Hepatic stellate cell (primary cell): ENCODE data around the gene KNTC1.
"Not testable (repeated sequence)": the region's sequence is repeated elsewhere in the genome, so short reads cannot be mapped to it uniquely, and the experiment has no call there.

Source experiments
- DNase-seq: peaks from one replicate; pipeline ENCODE4 v3.0.0; 2011; ENCODE audit warnings: low spot score

Gene KNTC1, protein sequence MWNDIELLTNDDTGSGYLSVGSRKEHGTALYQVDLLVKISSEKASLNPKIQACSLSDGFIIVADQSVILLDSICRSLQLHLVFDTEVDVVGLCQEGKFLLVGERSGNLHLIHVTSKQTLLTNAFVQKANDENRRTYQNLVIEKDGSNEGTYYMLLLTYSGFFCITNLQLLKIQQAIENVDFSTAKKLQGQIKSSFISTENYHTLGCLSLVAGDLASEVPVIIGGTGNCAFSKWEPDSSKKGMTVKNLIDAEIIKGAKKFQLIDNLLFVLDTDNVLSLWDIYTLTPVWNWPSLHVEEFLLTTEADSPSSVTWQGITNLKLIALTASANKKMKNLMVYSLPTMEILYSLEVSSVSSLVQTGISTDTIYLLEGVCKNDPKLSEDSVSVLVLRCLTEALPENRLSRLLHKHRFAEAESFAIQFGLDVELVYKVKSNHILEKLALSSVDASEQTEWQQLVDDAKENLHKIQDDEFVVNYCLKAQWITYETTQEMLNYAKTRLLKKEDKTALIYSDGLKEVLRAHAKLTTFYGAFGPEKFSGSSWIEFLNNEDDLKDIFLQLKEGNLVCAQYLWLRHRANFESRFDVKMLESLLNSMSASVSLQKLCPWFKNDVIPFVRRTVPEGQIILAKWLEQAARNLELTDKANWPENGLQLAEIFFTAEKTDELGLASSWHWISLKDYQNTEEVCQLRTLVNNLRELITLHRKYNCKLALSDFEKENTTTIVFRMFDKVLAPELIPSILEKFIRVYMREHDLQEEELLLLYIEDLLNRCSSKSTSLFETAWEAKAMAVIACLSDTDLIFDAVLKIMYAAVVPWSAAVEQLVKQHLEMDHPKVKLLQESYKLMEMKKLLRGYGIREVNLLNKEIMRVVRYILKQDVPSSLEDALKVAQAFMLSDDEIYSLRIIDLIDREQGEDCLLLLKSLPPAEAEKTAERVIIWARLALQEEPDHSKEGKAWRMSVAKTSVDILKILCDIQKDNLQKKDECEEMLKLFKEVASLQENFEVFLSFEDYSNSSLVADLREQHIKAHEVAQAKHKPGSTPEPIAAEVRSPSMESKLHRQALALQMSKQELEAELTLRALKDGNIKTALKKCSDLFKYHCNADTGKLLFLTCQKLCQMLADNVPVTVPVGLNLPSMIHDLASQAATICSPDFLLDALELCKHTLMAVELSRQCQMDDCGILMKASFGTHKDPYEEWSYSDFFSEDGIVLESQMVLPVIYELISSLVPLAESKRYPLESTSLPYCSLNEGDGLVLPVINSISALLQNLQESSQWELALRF (N-terminal part only)

DNA sequence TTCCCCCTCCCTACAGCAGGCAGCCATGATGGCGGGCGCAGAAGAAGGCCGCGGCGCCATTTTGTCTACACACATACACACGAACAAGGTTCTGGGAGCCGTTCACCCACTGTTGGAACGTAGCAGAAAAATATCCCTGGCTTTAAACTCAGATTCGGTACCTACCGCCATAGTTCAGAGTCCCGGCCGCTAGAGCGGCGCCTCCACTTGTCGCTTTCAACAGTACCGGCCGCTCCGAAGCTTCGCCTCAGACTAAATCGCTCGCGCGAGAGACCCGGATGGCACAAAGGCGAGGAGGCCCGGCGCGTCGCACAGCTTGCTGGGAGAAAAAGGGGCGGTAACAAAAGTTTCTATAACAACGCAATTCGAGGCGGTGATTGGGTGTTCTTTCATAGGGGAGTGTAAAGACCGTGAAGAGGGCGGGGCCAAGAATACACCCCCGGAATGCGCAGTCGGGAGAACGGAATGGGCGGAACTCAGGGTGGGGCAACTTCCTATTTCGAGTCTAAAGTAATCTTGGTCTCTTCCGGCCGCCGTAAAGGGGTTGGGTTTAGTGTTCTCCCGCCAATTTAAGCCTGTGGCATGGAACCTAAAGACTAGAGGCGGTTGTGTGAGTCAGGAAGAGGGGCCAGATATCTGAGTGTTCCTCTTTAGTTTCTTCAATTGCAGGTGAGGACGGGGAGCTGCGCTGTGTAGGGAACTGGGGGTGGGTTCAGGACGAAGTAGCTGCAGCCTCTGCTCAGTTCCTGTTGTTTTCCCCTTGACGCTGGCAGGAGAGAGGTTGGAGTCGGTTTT lies at the start of gene KNTC1, which contains the start of gene RSRC2:
Gene KNTC1 (plus strand): TSS at position 567 of the 795 bp plus-strand sequence. CDS start 2,815 bp downstream, outside the sequence.
Gene RSRC2 (minus strand): TSS at position 254 of the 795 bp plus-strand sequence. CDS start 83 bp downstream, at position 171.
- DNase-seq = peak; percentile 93

DNA sequence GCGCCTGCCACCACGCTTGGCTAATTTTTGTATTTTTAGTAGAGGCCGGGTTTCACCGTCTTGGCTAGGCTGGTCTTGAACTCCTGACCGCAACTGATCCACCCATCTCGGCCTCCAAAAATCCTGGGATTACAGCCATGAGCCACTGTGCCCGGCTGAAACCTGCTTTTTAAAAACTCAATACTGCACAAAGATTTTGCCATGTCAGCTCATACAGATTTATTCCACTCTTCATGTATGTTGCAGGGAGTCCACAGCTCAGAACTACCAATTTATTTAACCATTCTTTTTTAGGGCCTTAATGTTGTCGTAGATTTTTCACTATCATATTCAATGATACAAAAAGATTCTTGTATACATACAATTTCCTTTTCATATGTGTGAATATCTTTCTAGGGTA lies 46.3 kb upstream of the KNTC1 start:
- DNase-seq = no peak

- no peak for DNase-seq
These were observed 45.2 kb upstream of the KNTC1 start for GRCh38 chr12:122481861-122482260.

DNA sequence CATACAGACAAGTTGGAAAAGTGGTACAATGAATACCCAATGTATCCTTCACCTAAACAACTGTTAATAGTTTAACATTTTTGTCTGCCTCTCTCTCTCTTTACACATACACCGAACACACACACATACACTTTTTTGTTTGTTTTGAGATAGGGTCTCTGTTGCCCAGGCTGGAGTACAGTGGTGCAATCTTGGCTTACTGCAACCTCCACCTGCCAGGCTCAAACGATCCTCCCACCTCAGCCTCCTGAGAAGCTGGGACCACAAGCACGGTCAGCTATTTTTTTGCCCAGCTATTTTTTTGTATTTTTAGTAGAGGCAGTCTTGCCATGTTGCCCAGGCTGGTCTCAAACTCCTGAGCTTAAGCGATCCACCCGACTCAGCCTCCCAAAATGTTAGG lies 43.1 kb upstream of the KNTC1 start:
- no peak for DNase-seq

DNA sequence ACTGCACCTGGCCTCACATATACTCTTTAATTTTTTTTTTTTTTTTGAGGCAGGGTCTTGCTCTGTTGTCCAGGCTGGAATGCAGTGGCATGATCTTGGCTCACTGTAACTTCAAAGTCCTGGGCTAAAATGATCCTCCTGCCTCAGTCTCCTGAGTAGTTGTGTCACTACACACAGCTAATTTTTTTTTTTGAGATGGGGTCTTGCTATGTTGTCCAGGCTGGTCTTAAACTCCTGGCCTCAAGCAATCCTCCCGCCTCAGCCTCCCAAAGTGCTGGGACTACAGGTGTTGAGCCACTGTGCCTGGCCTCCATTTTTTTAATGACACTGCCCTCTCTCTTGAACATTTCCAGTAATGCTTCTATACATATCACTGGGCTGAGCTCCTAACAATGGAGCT lies 42.7 kb upstream of the KNTC1 start:
- DNase-seq = not testable (repeated sequence)

GRCh38 chr12:122486360-122486759 lies 40.7 kb upstream of the KNTC1 start:
- DNase-seq = not testable (repeated sequence)

DNA sequence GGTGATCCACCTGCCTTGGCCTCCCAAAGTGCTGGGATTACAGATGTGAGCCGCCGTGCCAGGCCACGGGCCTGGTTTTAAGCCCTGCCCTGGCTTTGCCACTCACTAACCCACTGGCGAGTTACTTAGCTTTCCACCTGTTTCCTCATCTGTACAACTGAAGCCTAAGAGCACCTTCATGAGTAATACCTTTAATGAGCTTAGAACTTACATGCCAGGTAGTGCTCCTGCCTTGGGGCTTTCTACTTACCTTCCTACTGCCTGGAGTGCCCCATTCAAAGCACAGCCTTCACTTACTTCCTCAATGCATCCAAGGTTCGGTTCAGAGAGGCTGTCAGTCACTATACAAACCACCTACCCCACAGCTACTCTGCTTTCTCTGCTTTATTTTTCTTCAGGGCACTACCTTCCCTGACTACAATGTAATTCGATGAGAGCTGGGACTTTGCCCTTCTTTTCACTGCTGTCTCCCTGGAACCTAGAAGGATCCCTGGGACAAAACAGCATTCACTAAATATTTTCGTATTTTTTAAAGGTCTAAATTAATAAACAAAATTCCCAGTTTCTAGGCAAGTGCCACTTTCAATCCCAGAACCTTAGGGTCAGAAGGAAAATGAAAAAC lies 40.1 kb upstream of the KNTC1 start:
- no peak for DNase-seq

DNA sequence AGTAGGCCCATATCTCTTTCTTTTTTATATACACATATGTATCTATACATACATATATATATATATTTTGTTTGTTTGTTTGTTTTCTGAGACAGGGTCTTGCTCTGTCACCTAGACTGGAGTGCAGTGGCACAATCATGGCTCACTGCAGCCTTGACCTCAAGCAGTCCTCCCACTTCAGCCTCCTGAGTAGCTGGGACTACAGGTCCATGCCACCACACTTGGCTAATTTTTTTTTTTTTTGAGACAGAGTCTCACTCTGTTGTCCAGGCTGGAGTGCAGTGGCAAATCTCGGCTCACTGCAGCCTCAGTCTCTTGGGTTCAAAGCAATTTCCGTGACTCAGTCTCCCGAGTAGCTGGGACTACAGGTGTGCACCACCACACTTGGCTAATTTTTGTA lies 39.2 kb upstream of the KNTC1 start:
- not testable (repeated sequence) for DNase-seq

DNA sequence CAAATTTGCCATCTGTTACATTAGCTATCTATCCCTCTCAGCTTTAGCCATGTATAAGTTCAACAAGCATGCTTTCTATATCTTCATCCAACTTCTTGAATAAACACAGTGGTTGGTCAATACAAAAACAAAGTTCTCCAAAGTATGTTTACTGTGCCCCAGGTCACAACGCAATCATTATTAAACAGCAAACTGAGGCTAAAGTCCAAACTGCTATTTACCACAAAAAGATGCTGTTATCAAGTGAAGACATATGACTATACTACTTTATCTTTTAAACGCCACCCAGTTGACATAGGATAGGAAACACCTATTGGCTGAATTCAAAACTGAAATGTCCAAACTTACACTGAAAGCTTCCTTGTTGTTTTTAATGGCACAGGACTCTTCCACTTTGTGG lies 38.0 kb upstream of the KNTC1 start:
- no peak for DNase-seq

- peak; percentile 36 for DNase-seq
These were observed 35.1 kb upstream of the KNTC1 start for GRCh38 chr12:122491991-122492390.

- not testable (repeated sequence) for DNase-seq
These were observed 33.8 kb upstream of the KNTC1 start for GRCh38 chr12:122493222-122493621.

DNA sequence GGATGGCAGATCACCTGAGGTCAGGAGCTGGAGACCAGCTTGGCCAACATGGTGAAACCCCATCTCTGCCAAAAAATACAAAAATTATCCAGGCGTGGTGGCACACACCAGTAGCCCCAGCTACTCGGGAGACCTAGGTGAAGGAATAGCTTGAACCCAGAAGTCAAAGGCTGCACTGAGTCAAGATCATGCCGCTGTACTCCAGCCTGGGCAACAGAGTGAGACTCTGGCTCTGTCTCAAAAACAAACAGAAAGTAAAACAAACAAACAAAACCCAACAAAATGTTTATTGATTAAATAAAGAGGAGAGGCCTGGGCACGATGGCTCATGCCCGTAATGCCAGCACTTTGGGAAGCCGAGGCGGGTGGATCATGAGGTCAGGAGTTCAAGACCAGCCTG lies 31.8 kb upstream of the KNTC1 start:
- DNase-seq = no peak

DNA sequence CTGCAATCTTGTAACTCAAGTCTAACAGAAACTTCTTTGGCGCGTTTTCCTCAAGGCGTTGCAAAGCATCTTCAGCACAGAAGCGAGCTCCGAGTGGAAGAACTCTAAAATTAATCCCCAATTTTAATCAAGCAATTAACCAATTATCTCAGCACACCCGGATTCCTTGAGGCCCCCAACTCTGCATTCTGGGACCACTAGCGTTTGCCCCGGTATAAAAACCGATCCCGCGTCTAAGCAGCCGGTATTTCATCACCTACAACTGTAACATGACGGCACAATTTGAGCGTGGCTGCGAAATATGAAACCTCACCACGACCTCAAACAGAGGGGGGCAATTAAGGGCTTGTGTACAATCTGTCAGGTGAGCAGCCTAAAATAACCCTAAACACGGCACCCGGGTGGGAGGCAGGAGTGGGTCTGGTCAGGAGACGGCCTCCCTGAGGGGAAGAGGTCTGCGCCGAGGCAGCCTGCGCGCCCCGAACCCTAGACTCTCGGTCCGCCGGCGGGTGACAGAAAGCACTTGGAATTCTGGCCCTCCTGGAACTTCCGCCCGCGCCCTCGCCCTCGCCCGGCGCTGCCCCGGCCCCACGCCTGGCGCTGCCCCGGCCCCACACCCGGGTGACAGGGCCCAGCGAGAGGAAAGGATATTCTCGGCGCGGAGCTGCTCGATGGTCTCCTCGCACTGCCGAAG lies 26.9 kb upstream of the KNTC1 start:
- DNase-seq = peak; percentile 45

DNA sequence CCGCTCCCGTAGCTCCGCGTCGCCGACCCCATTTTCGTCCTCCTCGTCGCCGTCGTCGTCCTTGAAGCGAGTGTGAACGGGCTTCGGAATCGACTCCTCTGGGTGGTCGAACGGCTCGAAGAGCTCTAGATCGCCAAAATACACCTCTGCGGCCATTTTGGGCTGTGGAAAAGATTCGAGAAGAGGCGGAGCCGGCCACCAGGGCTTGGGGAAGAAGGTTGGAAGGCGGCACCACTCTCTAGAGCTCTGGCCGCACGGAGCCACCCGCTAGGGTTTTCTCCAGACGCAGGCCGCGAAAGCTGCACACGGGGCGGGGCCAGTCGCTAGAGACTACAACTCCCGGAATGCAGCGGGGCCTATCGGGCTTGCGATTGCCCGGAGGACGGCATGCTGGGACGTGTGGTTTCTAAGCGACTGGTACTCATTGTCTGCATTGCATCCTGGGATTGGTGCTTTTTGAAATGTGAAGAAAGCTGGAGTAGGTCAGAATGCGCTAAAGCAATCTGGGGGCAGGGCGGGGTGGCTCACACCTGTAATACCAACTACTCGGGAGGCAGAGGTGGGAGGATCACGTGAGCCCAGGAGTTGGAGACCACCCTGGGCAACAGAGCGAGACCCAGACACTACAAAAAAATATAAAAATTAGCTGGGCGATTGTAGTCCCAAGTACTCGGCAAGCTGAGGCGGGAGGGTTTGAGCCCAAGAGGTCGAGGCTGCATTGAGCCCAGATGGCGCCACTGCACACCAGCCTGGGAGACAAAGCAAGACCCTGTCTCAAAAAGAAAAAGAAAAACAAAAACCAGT lies 26.2 kb upstream of the KNTC1 start, which contains the start of gene ZCCHC8:
Gene ZCCHC8 (minus strand): TSS at position 248 of the 804 bp plus-strand sequence. CDS start 92 bp downstream, at position 156.
- DNase-seq = peak; percentile 92

GRCh38 chr12:122501489-122501989 lies 25.5 kb upstream of the KNTC1 start:
- peak; percentile 11 for DNase-seq

- DNase-seq = no peak
These were observed 23.8 kb upstream of the KNTC1 start for GRCh38 chr12:122503147-122503751.

DNA sequence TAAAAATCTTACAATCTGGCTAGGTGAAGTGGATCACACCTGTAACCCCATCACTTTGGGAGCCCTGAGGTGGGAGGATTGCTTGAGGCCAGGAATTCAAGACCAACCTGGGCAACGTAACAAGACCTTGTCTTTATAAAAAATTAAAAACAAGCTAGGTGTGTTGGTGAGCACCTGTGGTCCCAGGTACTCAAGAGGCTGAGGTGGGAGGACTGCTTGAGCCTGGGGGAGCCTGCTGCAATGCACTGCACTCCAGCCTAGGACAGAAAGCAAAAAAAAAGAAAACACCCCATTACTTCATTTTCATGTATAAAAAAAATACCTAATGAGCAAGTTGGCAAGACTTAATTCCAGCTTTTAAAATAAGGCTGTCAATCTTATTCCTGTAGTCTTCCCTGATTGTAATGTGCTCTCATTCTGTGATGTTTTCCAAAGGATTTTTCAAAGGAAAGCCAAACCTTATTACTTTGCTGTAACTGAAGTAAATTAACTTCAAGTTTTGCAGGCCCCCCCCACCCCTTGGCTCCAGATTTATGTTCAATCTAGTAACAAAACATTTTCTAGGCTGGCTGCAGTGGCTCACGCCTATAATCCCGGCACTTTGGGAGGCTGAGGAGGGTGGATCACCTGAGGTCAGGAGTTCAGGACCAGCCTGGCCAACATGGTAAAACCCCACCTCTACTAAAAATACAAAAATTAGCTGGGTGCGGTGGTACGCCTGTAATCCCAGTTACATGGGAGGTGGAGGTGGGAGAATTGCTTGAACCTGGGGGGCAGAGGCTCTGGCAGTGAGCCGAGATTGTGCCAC lies 23.1 kb upstream of the KNTC1 start:
- no peak for DNase-seq
